UCSD-AML1 (cell line): Measurements from ENCODE around the gene KMT5B.

Source experiments
- DNase-seq: peaks from one replicate; lab custom pipeline; 2025; ENCODE audit not compliant: unreplicated experiment; lab: John Stamatoyannopoulos, UW

KMT5B gene

DNA sequence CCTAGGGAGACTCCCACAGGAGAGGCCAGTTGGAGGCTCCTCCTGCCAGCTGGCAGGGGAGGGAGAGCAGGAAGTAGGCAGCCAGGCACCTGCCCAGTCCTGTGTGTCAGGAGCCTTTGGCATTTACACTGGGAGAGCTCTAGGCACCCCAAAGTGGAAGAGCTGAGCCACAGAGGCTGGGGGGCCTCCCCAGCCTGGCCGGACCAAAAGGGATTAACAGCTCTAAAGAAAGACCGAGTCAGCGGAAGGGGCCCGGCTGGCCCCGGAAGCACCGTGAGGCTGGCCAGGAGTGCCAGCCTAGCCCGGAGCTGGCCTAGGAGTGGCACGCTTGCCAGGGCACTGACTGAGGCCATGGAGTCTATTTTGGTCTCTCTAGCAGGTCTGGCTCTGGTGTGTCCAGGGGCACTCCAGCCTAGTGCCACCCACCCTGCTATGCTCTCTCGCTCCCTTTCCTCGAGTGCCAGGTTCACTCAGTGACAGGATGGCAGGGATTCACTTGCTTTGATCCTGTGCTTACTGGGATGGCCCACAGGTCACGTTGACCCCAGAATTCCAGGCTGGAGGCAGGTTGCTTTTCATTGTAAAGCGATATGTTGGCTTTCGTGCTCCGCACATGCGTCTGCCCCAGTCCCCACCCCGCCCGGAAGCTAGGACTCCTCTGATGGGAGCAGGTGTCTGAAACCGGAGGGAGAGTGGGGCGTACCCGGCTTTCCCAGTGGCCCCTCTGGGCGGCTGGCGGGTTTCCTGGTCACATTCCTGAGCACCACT is 3.3 kb upstream of the KMT5B start:
- DNase-seq = no peak

GRCh38 chr11:68215524-68216170 is 2.6 kb upstream of the KMT5B start:
- no peak for DNase-seq

- DNase-seq = no peak
Observed at GRCh38 chr11:68215087-68215445, 2.0 kb upstream of the KMT5B start.

DNA sequence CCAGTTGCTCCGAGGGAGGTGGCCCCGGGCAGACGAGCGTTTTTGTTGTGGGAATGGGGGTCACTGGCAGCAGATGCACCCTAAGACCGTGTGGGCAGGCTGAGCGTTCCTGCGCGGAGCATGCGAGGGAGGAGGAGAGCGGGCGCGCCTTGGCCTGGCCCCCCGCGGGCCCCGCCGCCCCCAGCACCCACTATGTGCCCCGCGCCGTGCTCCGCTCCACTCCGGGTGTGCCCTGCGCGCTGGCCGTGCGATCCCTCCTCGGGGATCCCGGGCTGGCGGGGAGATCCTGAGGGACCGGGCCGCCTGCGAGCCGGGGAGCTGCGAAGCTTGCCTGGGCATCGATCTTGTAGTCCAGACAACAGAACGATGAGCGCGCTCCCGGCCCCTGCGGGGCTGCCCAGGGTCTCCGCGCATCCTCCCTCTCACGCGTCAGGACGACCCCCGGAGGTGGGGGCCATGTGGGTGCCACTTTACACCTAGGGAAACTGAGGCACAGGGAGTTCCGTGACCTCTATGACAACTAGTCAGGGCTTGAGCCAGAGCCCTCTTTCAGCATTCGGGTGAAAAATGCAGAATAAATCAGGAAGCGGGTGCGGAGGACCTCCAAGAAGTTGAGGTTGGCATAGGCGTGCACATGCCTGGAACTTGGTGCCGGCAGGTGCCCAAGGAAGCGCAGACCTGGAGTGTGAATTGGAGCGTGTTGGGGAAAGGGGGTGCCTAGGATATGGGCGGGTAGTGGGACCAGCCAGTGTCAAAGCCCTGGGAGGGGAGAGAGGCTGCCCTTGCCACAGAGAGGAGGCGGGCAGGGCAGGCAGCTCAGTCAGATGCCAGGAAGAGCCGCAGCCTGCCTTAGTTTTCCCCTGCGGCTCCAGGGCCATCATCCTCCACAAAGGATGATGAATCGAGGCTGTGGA is 1.3 kb upstream of the KMT5B start:
- no peak for DNase-seq

DNA sequence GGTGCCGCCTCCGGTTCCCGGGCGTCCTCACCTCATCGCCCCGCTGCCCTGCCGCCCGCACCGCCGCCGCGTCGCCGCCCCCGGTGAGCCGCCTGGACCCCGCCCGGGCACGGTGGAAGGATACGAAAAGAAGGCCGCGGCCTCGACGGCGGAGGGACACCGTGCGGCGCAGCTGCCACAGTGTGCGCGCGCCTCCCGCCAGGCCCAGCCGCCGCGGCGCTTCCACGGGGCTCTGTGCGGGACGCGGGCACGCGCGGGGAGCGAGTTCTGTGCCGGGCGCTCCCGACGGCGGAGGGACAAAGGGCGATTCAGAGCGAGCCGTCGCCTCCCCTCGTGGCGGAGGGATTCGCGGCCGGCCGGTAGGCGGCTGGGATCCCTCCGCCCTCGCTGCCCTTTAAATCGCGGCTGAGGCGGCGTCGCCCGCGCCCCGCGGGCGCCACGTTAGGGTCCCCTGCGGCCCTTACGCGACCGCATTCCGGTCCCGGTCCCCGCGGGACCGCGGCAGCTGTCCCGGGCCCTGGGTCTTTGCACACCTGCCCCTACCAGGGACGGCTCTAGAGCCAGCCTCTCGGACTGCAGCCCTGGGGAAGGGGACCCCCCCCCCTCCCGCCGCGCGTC is 568 bp upstream of the KMT5B start:
- peak; percentile 90 for DNase-seq

GRCh38 chr11:68212421-68213134 is 518 bp downstream of the KMT5B start:
- peak; percentile 74 for DNase-seq

DNA sequence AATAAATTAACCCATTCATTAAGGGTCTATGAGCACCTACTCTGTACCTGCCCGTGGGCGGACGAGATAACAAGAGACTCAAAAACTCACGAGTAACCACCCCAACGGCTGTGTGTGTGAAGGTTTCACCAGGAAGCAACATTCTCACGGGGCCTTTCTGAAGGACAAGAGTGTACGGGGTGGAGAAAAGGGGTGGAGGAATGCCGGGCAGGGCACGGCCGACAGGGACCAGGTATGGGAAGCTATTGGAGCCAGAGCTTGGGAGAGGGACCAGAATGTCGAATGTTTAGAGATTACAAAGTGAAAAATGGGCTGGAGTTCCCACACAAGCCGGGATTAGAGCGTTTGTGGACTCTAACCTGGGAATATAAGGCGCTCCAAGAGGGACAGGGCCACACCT is 1.6 kb downstream of the KMT5B start:
- DNase-seq = no peak

GRCh38 chr11:68206211-68206610 is 6.9 kb downstream of the KMT5B start:
- no peak for DNase-seq

- DNase-seq = no peak
Observed at GRCh38 chr11:68204402-68204801, 8.7 kb downstream of the KMT5B start.

DNA sequence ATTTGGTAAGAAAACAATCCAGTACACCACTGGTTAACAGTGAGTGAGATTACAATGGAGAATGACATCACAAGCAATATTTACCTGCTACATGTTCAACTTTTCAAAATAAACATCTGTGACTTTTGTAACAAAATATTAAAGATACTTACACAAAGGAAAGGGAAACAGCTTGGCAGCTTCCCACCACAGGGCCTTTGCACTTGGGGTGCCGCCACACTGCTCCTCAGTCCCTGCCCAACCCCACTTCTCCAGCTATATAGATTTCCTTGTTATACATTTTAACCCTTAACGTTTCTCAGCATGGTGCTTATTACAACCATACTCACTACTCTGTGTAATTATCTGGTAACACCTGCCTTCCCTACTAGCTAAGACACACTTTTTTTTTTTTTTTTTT is 10.9 kb downstream of the KMT5B start:
- DNase-seq = no peak

DNA sequence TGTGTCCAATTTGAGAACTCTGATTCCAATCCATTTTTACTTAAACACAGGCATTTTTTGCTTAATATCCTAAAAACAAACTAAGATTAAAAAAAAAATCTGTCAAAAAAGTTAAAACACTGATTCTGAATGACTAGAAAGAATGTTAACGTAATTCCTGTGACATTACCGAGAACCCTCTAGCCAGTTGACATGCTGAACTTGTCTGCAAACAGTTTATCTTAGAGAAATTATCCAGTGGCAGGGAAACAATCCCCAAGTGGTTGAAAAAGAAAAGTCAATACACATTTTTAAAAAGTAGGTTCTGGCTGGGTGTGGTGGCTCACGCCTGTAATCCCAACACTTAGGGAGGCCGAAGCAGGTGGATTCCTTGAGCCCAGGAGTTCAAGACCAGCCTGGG is 11.6 kb downstream of the KMT5B start:
- no peak for DNase-seq

DNA sequence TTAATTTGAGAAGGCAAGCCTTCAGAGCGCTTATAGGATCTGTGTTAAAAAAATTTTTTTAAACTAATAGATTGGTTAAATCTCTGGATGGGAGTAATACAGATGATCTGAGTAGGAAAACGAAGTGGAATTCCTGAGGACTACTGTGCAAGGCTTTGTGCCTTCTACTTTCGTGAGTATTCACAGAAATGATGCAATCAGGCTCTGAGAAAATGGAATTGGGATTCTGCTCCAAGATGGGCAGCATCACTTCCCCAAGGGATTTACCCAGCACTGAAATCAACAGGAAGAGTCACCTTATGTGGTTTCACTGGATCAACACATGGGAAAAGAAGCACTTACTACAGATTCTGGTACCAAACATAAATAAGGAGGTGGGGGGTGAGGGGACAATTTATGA is 12.5 kb downstream of the KMT5B start:
- DNase-seq = no peak

- DNase-seq = no peak
Observed at GRCh38 chr11:68199295-68199987, 13.7 kb downstream of the KMT5B start.

DNA sequence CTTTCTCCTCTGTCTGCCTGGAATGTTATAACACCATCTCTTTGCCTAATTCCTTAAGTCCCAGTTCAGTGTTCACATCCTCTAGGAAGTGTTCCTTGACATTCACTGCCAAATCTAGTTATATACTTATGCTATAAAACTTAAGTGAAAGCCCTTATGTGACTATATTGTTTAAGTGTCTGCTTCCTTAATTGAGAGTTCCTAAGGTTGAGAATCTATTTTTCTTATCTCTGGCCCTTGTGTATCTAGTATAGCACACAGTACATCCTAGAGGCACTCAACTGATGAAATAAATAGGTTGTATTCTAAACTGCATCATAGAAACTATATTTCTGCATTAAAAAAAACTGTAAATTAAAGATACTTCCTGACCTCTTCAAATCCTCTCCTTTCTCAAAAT is 16.9 kb downstream of the KMT5B start:
- DNase-seq = no peak

- DNase-seq = no peak
Observed at GRCh38 chr11:68194675-68195294, 18.3 kb downstream of the KMT5B start.

GRCh38 chr11:68193018-68193417 is 20.1 kb downstream of the KMT5B start:
- no peak for DNase-seq

- no peak for DNase-seq
Observed at GRCh38 chr11:68191661-68192579, 21.2 kb downstream of the KMT5B start.

DNA sequence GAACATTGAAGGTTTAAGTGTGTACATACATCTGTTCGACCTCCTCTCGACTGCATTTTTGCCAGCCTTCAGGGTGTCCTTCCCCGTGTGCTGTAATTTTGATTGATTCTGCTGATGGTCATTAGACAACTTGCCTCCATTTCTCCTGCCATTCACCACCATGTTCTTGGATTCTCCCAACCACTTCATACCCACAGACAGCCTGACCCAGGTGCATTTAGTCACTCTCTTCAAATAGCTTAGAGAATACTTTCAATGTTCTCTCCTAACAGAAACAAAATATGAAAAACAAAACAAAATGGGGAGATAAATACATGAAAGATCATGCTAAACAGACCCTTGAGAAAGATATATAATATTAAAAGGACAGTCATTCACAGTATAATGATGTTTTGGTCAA is 23.2 kb downstream of the KMT5B start:
- DNase-seq = no peak

GRCh38 chr11:68189082-68189481 is 24.0 kb downstream of the KMT5B start:
- no peak for DNase-seq
